PC-3 (cell line): Measurements from ENCODE around the gene LINGO4. TPM values are rescaled to one million over a fixed set of nuclear protein-coding genes. Genes with fewer than 3 reads are reported as not detected.

Source experiments
- ATAC-seq: fragments of 200-7000 bp; cut with Tn5 transposase; 2 replicates; pipeline ENCODE4 v1.9.1; 2020; ENCODE audit warnings: mild to moderate bottlenecking, moderate library complexity
- BruUV-seq: library from RNA; stranded (reverse); fragments of 400-500 nt; replicated peaks from 2 replicates; lab custom pipeline; 2021; lab: Mats Ljungman, UMichigan
- CTCF ChIA-PET: fragments of 300-600 bp; sonication (Branson Sonifier 250); formaldehyde crosslinking; loops from one replicate; lab custom pipeline; 2022; ENCODE audit warnings: antibody characterized with exemption; lab: Charles Lee
- POLR2A ChIA-PET: fragments of 300-600 bp; sonication (Branson Sonifier 250); formaldehyde crosslinking; loops from one replicate; lab custom pipeline; 2022; ENCODE audit warnings: antibody characterized with exemption; ENCODE audit not compliant: unreplicated experiment; lab: Charles Lee
- DNase-seq: peaks from one replicate; pipeline ENCODE4 v3.0.0-alpha.2; 2015
- H2AFZ ChIP-seq: fragments of 300-600 bp; sonication (generic); 2 replicates; pipeline ENCODE4 v1.6.0; 2016; ENCODE audit warnings: antibody characterized with exemption, low read length
- H3F3A ChIP-seq: fragments of 300-600 bp; sonication (generic); one replicate; pipeline ENCODE4 v1.6.0; 2017; ENCODE audit warnings: antibody characterized with exemption, low read length, control low read depth, mild to moderate bottlenecking; ENCODE audit not compliant: unreplicated experiment
- H3K27ac ChIP-seq: fragments of 300-600 bp; sonication (generic); 2 replicates; pipeline ENCODE4 v1.5.1; 2016; ENCODE audit warnings: mild to moderate bottlenecking, low read length
- H3K27me3 ChIP-seq: fragments of 300-600 bp; sonication (generic); 2 replicates; pipeline ENCODE4 v1.6.1; 2016; ENCODE audit warnings: low read length, mixed read lengths
- H3K36me3 ChIP-seq: fragments of 300-600 bp; sonication (generic); 2 replicates; pipeline ENCODE4 v1.6.1; 2016; ENCODE audit warnings: low read depth, mixed run types, low read length, mixed read lengths
- H3K4me1 ChIP-seq: fragments of 300-600 bp; sonication (generic); 2 replicates; pipeline ENCODE4 v1.5.1; 2016; ENCODE audit warnings: low read length; ENCODE audit not compliant: insufficient read depth
- H3K4me2 ChIP-seq: fragments of 300-600 bp; sonication (generic); 2 replicates; pipeline ENCODE4 v1.6.0; 2016; ENCODE audit warnings: low read length
- H3K4me3 ChIP-seq: fragments of 300-600 bp; sonication (generic); 2 replicates; pipeline ENCODE4 v1.5.1; 2016; ENCODE audit warnings: mild to moderate bottlenecking, low read length, mixed read lengths
- H3K79me2 ChIP-seq: fragments of 300-600 bp; sonication (generic); 2 replicates; pipeline ENCODE4 v1.6.1; 2017; ENCODE audit warnings: low read length, mixed read lengths
- H3K9ac ChIP-seq: fragments of 300-600 bp; sonication (generic); 2 replicates; pipeline ENCODE4 v1.6.0; 2016; ENCODE audit warnings: mild to moderate bottlenecking, low read length
- H3K9me2 ChIP-seq: fragments of 300-600 bp; sonication (generic); replicated peaks from 2 replicates; pipeline ENCODE4 v1.6.1; 2016; ENCODE audit warnings: mixed run types, low read length, mixed read lengths
- H3K9me3 ChIP-seq: fragments of 300-600 bp; sonication (generic); 2 replicates; pipeline ENCODE4 v1.6.1; 2016; ENCODE audit warnings: low read length, mixed read lengths
- H4K20me1 ChIP-seq: fragments of 300-600 bp; sonication (generic); 2 replicates; pipeline ENCODE4 v1.6.1; 2016; ENCODE audit warnings: low read length, mixed read lengths
- CTCF ChIP-seq: fragments of 300-600 bp; sonication (generic); conservative IDR thresholded peaks from 2 replicates; pipeline ENCODE4 v1.5.1; 2017; ENCODE audit warnings: antibody characterized with exemption, low read depth, mild to moderate bottlenecking, low read length
- EZH2 ChIP-seq: fragments of 300-600 bp; sonication (generic); IDR thresholded peaks from one replicate; pipeline ENCODE4 v1.6.1; 2017; ENCODE audit warnings: antibody characterized with exemption, mild to moderate bottlenecking, low read length; ENCODE audit not compliant: unreplicated experiment
- EZH2phosphoT487 ChIP-seq: fragments of 300-600 bp; sonication (generic); IDR thresholded peaks from 2 replicates; pipeline ENCODE4 v1.6.1; 2018; ENCODE audit warnings: mild to moderate bottlenecking, antibody characterized with exemption, low read length, borderline replicate concordance
- intact Hi-C: fragments of 100-400 bp; cut with micrococcal nuclease; formaldehyde crosslinking; loops from 2 replicates; pipeline ENCODE4 v1.9.0; 2023
- total RNA-seq: library from RNA; depleted of rRNA; stranded (reverse); fragments of >200 nt; gene quantifications from 2 replicates; pipeline ENCODE4 v1.2.3, GENCODE V29; 2014

LINGO4 gene
- total RNA-seq, 1 experiment from 2014 or later, result not detected

GRCh38 chr1:151849871-151850270, 44.7 kb upstream of the LINGO4 start:
- Histone ChIP-seq H3K27ac (no peak overlapping the region), H3F3A (no peaks in the 10 kb centered on the region), H3K9me2 (no peaks in the 10 kb centered on the region), H3K36me3 (no peaks in the 10 kb centered on the region), H3K4me3 (no peak overlapping the region), H3K4me2 (no peak overlapping the region), H3K27me3 (peaks cover 18% of the 10 kb centered on the region), H3K9me3 (no peaks in the 10 kb centered on the region), H3K4me1 (peaks cover 11% of the 10 kb centered on the region), H3K9ac (no peak overlapping the region), H2AFZ (no peak overlapping the region), H4K20me1 (no peaks in the 10 kb centered on the region), H3K79me2 (no peaks in the 10 kb centered on the region)
- no peak for ATAC-seq
- no peak for TF ChIP-seq CTCF
- no peak for TF ChIP-seq EZH2phosphoT487
- no peak for DNase-seq
- ChIA-PET CTCF (no interaction called here), POLR2A (no interaction called here)
- intact Hi-C loops, result loop anchor here (5.0 kb wide), 1 partner anchor 152 kb away; no protein-coding TSS in a partner anchor
- BruUV-seq, result no TSS peak

- H3K36me3 ChIP-seq, result no peaks in the 10 kb centered on the region
- POLR2A ChIA-PET, result no interaction called here
- peaks cover 18% of the 10 kb centered on the region for H3K27me3 ChIP-seq
- no peaks in the 10 kb centered on the region for H3F3A ChIP-seq
- peaks cover 11% of the 10 kb centered on the region for H3K4me1 ChIP-seq
- intact Hi-C loops, result loop anchor here (5.0 kb wide), 1 partner anchor 153 kb away; no protein-coding TSS in a partner anchor
- no peaks in the 10 kb centered on the region for H3K79me2 ChIP-seq
- H3K27ac ChIP-seq, result no peak overlapping the region
- TF ChIP-seq EZH2phosphoT487, result no peak
- no peak for TF ChIP-seq EZH2
- TF ChIP-seq CTCF, result no peak
- no peak overlapping the region for H3K4me3 ChIP-seq
- no peak overlapping the region for H3K4me2 ChIP-seq
- no peak overlapping the region for H3K9ac ChIP-seq
- ATAC-seq, result no peak
- H3K9me2 ChIP-seq, result no peaks in the 10 kb centered on the region
- BruUV-seq, result no TSS peak
- H3K9me3 ChIP-seq, result no peaks in the 10 kb centered on the region
- DNase-seq, result no peak
- H2AFZ ChIP-seq, result no peak overlapping the region
- H4K20me1 ChIP-seq, result no peaks in the 10 kb centered on the region
- CTCF ChIA-PET, result interaction anchor here (0.6 kb wide), 1 partner anchor 356 kb away, joined by 3 read pairs; no protein-coding TSS in a partner anchor
Observed at GRCh38 chr1:151849126-151849525, 43.9 kb upstream of the LINGO4 start.

GRCh38 chr1:151847867-151848596, 42.8 kb upstream of the LINGO4 start:
- no peak overlapping the region for H3K9ac ChIP-seq

More at GRCh38 chr1:151847867-151848596, 42.8 kb upstream of the LINGO4 start:
- no peaks in the 10 kb centered on the region for H4K20me1 ChIP-seq
- intact Hi-C loops, result loop anchor here (5.0 kb wide), 1 partner anchor 154 kb away; no protein-coding TSS in a partner anchor
- no peak for DNase-seq
- ChIA-PET POLR2A (interaction anchor here (0.6 kb wide), 1 partner anchor 24 kb away, joined by 8 read pairs; no protein-coding TSS in a partner anchor), CTCF (interaction anchor here (0.6 kb wide), 1 partner anchor 355 kb away, joined by 3 read pairs; no protein-coding TSS in a partner anchor)
- H3K9me2 ChIP-seq, result no peaks in the 10 kb centered on the region
- H3K36me3 ChIP-seq, result no peaks in the 10 kb centered on the region
- H2AFZ ChIP-seq, result no peak overlapping the region
- BruUV-seq, result no TSS peak
- no peaks in the 10 kb centered on the region for H3F3A ChIP-seq
- ATAC-seq, result no peak
- H3K9me3 ChIP-seq, result no peaks in the 10 kb centered on the region
- H3K27ac ChIP-seq, result no peak overlapping the region
- TF ChIP-seq CTCF, result no peak
- H3K4me1 ChIP-seq, result peaks cover 11% of the 10 kb centered on the region
- H3K79me2 ChIP-seq, result no peaks in the 10 kb centered on the region
- no peak overlapping the region for H3K4me2 ChIP-seq
- peaks cover 16% of the 10 kb centered on the region for H3K27me3 ChIP-seq
- H3K4me3 ChIP-seq, result no peak overlapping the region
